OCI-M2 (cell line): ENCODE measurements around the gene EZH1.
"Not testable (repeated sequence)": the region's sequence is repeated elsewhere in the genome, so short reads cannot be mapped to it uniquely, and the experiment has no call there.

Experiments
- DNase-seq: peaks from one replicate; lab custom pipeline; 2025; ENCODE audit not compliant: unreplicated experiment; lab: John Stamatoyannopoulos, UW

The EZH1 gene

GRCh38 chr17:42672038-42672437 is 72.8 kb downstream of the EZH1 start:
- DNase-seq = no peak

DNA sequence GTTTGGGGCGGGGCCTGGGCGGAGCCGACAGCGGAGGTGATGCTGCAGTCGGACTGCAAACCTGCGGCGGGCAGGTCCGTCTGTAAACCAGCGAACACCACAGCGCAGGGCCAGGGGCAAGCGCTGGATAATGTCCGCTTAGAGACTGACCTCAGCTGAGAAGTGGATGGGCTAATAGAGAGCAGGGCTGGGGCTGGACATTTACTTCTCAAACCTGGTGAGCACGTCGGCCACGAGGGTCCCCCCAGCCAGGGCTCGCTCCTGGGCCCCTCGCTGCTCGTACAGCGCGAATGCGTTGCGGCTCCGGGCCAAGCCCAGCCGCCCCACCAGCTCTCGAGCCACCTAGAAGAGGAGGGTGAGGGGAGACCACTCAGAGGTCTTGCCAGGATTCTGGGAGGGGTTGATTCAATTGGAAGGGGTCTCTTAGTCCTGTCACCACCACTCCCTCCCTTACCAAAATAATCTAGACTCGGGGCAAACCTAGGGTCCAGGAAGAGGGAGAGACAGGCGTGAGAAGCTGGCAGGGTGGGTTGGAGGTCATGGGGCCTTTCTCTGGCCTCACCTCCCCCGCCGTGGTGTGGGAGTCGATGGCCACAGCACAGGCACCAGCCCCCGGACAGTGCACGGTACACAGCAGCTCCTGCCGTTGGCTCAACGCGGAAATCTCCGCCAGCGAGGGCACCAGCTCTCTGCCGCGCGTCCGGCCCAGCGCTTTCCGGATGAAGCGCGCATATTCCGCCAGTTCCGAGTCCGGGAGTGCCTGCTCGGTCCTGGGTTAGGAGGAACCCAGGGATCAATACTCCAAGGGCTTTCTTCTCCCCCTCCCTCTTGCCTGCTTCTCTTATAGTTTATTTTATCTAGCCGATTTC is 73.8 kb downstream of the EZH1 start:
- no peak for DNase-seq

DNA sequence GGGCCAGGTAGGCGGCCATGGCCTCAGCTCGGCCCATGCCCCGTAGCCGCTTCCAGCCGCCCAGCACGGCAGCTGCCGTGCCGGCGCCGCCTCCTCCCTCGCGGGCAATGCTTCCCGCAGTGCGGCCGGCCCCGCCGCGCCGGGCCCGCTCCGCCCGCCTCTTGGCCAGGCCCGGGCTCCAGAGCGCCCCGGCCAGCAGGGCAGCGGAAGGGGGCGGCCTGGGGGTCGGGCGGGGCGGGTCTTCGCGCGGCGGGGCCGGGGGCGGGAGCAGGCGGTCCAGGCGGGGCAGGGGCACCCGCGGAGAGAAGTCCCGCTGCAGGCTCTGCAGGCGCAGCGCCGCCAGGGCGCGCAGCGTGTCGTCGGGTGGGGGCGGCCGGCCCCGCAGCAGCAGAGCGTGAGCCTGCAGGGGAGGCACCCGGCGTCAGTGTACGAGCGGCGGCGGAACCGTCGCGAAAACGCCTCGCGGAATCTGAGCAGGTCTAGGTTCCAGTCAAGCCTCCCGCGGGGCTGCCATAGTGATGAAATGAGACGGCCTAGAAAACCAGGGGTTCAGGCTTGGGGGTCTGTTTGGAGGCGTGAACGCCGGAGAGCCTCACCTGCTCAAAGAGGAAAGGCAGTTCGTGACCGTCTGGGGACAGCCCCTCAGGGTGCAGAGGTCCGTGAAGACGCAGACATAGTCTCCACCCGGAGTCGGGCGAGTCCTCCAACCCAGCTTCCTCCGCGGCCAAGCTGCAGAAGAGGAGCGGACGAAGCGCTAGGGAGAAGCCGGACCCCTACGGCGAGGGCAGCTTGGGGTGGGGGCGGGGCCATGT is 74.7 kb downstream of the EZH1 start:
- no peak for DNase-seq

DNA sequence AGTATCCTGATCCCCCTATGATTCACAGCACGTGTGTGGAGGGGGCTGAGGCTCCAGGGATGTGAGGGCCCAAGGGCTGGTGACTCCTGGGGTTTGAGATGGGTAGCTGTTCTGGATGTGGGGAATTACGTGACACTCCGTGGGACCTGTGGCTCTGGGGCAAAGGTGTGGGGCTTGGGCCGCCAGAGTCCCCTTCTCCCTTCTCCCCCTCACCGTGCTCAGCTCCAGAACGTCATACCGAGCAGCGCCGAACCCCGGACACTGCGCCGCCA is 75.2 kb downstream of the EZH1 start:
- DNase-seq = no peak

DNA sequence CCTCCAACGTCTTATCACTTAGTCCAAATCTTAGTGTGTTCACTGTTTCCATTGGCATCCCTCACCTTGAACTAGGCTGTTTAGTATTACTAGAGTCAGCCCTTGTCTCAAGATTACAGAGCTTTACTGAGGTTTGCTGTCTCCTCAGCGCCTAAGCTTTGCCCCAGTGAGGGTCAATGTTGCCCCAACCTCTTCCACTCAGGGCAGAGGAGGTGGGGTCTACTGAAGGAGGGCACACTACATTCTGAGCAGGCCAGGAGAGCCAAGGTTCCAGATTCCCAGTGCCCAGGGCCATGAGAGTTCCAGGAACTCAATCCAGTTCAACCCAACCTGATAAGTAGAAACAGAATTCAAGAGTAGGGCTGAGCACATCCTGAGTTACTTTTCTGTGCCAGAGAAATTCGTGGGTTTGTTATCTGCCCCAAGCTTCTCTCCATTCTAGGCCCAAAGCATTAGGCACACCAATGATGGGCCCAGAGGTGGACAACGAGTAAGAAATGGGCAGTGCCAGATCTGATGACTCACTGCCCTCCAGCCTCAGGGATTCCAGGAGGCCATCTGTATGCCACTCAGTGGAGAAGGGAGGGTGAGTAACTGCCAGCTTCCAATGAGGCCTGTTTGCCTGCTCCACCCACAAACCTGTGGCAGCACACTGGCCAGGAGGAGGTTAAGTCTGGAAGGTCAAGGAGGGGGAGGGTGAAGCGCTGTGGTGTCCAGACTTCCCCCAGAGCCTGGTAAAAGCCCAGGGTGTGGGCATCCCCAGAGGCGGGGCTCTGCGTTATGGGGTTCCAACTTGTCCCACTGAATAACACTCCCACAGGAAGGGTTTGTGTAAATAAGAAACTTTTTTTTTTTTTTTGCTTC is 77.5 kb downstream of the EZH1 start:
- DNase-seq = no peak

DNA sequence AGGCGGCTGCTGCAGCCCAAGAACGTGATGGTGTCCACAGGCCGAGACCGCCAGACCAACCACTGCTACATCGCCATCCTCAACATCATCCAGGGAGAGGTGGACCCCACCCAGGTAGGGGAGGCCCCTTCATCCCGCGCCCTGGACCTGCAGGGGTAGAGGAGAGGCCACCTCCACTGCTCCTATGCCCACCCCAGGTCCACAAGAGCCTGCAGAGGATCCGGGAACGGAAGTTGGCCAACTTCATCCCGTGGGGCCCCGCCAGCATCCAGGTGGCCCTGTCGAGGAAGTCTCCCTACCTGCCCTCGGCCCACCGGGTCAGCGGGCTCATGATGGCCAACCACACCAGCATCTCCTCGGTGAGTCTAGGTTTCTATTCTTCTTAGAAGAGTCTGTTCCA is 78.7 kb downstream of the EZH1 start:
- DNase-seq = not testable (repeated sequence)

- no peak for DNase-seq
Observed at GRCh38 chr17:42665581-42666001, 79.2 kb downstream of the EZH1 start.

DNA sequence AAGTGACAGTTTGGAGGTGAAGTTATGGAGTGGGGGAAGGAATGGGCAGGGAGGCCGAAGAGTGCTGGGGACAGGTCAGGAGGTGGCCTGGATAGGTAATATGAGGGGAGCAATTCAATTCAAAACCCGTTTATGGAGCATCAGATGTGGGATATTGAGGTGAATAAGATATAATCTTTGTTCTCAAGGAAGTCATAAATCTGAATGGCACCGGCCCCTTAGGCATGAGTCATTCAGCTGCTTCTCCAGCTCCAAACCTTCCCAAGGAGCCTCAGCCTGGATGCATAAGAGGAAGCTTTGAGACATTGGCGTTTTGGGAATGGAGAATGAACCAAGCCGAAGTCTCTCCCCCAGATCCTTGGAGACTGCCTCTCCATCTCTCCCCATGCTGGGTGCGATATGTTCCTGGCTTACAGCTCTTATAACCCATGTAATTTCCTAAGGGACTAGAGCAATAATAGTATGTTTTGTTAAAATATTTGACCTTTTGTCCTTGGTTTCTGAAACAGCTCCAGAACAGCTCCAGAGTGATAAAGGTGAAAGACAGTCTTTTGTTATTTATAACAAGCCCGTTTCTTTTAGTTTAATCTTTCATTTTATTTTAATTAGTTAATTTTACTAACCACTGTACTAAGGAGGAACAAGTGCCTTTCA is 84.0 kb downstream of the EZH1 start:
- DNase-seq = no peak

DNA sequence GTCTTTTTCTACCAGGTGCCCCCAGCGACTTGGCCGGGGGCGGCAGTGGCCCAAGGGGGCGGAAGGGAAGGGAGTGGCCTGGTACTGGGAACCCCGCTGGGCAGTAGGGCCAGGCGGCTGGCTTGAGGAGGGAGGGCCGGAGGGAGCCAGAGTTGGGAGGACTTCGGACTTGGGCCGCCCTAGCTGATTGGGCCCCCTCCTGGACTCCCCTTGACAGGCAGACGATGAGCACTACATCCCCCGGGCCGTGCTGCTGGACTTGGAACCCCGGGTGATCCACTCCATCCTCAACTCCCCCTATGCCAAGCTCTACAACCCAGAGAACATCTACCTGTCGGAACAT is 84.9 kb downstream of the EZH1 start:
- not testable (repeated sequence) for DNase-seq

DNA sequence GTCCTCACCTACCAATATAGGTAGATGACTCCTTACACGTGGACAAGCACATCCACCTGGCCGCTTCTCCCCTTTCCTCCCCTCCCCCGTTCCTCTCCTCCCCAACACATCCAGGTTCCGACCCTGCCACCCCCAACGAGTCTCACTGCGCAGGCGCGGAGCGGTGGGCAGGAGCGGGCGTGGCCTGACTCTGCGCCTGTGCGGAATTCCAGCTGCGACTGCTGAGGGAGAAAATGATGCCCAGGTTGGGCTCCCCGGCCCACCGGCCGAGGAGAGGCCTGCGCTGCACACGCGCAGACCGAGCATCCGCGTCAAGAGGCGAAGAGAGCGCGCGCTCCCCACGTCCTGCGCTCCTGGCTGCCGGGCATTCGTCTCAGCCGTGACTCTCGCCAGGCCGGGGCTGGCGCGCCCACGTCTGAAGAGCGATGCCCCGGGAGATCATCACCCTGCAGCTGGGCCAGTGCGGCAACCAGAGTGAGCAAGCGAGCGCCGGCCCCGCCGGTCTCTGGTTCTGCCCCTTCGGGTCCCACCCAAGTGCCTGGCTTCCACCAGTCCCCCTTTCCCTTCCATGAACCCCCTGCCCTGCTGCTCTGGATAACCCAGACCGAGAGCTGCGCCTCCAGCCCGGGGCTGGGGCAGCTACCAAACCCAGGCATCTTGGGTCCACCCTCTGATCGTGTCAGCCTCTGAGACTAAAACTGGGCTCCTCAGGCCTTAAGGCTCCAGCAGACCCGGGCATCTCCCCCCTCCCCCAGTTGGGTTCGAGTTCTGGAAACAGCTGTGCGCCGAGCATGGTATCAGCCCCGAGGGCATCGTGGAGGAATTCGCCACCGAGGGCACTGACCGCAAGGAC is 85.5 kb downstream of the EZH1 start, which contains the start of gene TUBG2:
Gene TUBG2 (plus strand): TSS at position 206 of the 853 bp plus-strand sequence. CDS start 220 bp downstream, at position 426.
- no peak for DNase-seq

DNA sequence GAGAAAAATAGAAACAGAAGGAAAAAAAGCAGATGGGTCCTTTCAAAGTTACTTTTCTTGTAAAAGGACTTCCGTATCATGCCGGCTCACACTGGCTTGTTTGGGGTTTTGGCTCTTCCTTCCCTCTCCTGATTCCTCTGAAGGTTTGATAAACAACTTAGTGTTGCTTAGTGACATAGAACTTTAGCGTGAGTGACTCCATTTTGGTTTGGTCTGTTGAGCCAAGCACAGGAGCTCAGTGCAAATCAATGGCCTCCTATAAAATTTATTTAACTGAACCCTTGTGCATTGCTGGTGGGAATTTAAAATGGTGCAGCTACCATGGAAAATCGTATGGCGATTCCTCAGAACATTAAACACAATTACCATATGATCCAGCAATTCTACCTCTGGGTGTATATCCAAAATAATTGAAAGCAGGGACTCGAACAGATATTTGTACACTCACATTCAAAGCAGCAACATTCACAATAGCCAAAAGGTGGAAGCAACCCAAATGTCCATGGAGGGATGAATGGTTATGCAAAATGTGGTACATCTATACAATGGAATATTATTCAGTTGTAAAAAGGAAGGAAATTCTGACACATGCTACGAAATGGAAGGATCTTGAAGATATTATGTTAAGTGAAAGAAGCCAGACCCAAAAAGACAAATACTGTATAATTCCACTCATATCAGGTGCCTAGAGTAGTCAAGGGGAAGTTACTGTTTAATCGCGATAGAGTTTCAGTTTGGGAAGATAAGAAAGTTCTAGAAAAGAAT is 86.8 kb downstream of the EZH1 start:
- DNase-seq = no peak

GRCh38 chr17:42655528-42655927 is 89.3 kb downstream of the EZH1 start:
- DNase-seq = no peak

- DNase-seq = no peak
Observed at GRCh38 chr17:42653179-42654124, 91.4 kb downstream of the EZH1 start.

GRCh38 chr17:42651392-42651791 is 93.4 kb downstream of the EZH1 start:
- no peak for DNase-seq
